GM18505 (cell line): ENCODE measurements around the gene CC2D2A.
"Not testable (repeated sequence)": the region's sequence is repeated elsewhere in the genome, so short reads cannot be mapped to it uniquely, and the experiment has no call there.

Experiments
- ATAC-seq: cut with Tn5 transposase; IDR thresholded peaks from one replicate; pipeline ENCODE4 v1.9.1; 2021; ENCODE audit not compliant: unreplicated experiment
- POLR2A ChIP-seq: IDR thresholded peaks from 4 replicates; pipeline ENCODE4 v1.6.1; 2011; ENCODE audit warnings: borderline replicate concordance; ENCODE audit not compliant: insufficient read depth, insufficient read length; ENCODE audit errors: extremely low read depth

The CC2D2A gene

GRCh38 chr4:15612136-15612535 lies 142.5 kb downstream of the CC2D2A start:
- no peak for ATAC-seq
- TF ChIP-seq POLR2A, result no peak

GRCh38 chr4:15614891-15615290 lies 145.2 kb downstream of the CC2D2A start:
- ATAC-seq, result not testable (repeated sequence)

- not testable (repeated sequence) for ATAC-seq
These were observed 147.7 kb downstream of the CC2D2A start for GRCh38 chr4:15617407-15617806.

GRCh38 chr4:15636818-15637217 lies 167.1 kb downstream of the CC2D2A start:
- no peak for TF ChIP-seq POLR2A
- ATAC-seq, result no peak

GRCh38 chr4:15638418-15638817 lies 168.7 kb downstream of the CC2D2A start:
- no peak for ATAC-seq
- TF ChIP-seq POLR2A, result no peak

GRCh38 chr4:15648600-15648999 lies 178.9 kb downstream of the CC2D2A start:
- no peak for TF ChIP-seq POLR2A
- peak; percentile 52 for ATAC-seq

GRCh38 chr4:15649914-15650545 lies 180.3 kb downstream of the CC2D2A start:
- TF ChIP-seq POLR2A, result no peak
- peak; percentile 44 for ATAC-seq
